GM21447 (cell line): Measurements from ENCODE around the gene OR5B21.

Experiments used
- ATAC-seq: cut with Tn5 transposase; IDR thresholded peaks from one replicate; pipeline ENCODE4 v1.9.1; 2021; ENCODE audit not compliant: unreplicated experiment

OR5B21 gene

GRCh38 chr11:58508005-58508404 lies at the start of gene OR5B21:
Gene OR5B21, minus strand, starts transcription at chr11:58508105. Its CDS starts 0 bp downstream, at chr11:58508105.
- ATAC-seq: no peak

- no peak for ATAC-seq
Observed at GRCh38 chr11:58549644-58550043, 41.7 kb upstream of the OR5B21 start.

GRCh38 chr11:58546841-58547240 lies 38.9 kb upstream of the OR5B21 start:
- ATAC-seq: no peak

- no peak for ATAC-seq
Observed at GRCh38 chr11:58531865-58532341, 24.0 kb upstream of the OR5B21 start.

GRCh38 chr11:58530236-58530635 lies 22.3 kb upstream of the OR5B21 start:
- no peak for ATAC-seq

- ATAC-seq: no peak
Observed at GRCh38 chr11:58527429-58527828, 19.5 kb upstream of the OR5B21 start.

GRCh38 chr11:58526721-58527120 lies 18.8 kb upstream of the OR5B21 start:
- ATAC-seq: no peak

- peak; percentile 86 for ATAC-seq
Observed at GRCh38 chr11:58525037-58525614, 17.2 kb upstream of the OR5B21 start.

GRCh38 chr11:58524232-58525036 lies 16.5 kb upstream of the OR5B21 start:
- peak; percentile 37 for ATAC-seq

GRCh38 chr11:58513747-58514367 lies 6.0 kb upstream of the OR5B21 start:
- no peak for ATAC-seq

GRCh38 chr11:58511636-58512035 lies 3.7 kb upstream of the OR5B21 start:
- ATAC-seq: no peak

- ATAC-seq: no peak
Observed at GRCh38 chr11:58509748-58510147, 1.8 kb upstream of the OR5B21 start.

- no peak for ATAC-seq
Observed at GRCh38 chr11:58508814-58509213, 909 bp upstream of the OR5B21 start.

- no peak for ATAC-seq
Observed at GRCh38 chr11:58507355-58507754, 550 bp downstream of the OR5B21 start.

GRCh38 chr11:58506935-58507334 lies 970 bp downstream of the OR5B21 start:
- peak; percentile 49 for ATAC-seq

- ATAC-seq: no peak
Observed at GRCh38 chr11:58505849-58506248, 2.1 kb downstream of the OR5B21 start.

GRCh38 chr11:58504232-58504631 lies 3.7 kb downstream of the OR5B21 start:
- no peak for ATAC-seq

GRCh38 chr11:58503361-58503856 lies 4.5 kb downstream of the OR5B21 start:
- peak; percentile 97 for ATAC-seq

GRCh38 chr11:58502004-58502403 lies 5.9 kb downstream of the OR5B21 start:
- no peak for ATAC-seq

- no peak for ATAC-seq
Observed at GRCh38 chr11:58498464-58498863, 9.4 kb downstream of the OR5B21 start.

GRCh38 chr11:58497951-58498350 lies 10.0 kb downstream of the OR5B21 start:
- ATAC-seq: no peak

- ATAC-seq: peak; percentile 54
Observed at GRCh38 chr11:58495906-58496305, 12.0 kb downstream of the OR5B21 start.
